K562 (cell line): ENCODE measurements around the gene PON3. TPM values are rescaled to one million over a fixed set of nuclear protein-coding genes. Genes with fewer than 3 reads are reported as not detected.

ENCODE experiments used
- CBFA2T3 ChIP-seq: fragments of 450-650 bp; IDR thresholded peaks from 2 replicates; pipeline ENCODE4 v1.6.1; 2017
- CREB3L1 ChIP-seq: fragments of 450-650 bp; IDR thresholded peaks from 2 replicates; pipeline ENCODE4 v1.6.1; 2014; ENCODE audit warnings: low read depth, mild to moderate bottlenecking, moderate library complexity, borderline replicate concordance
- HDAC2 ChIP-seq: fragments of 450-650 bp; IDR thresholded peaks from 2 replicates; pipeline ENCODE4 v1.6.1; 2016; ENCODE audit warnings: mild to moderate bottlenecking
- KDM4B ChIP-seq, 2 experiments: fragments of 450-650 bp in 1 of 2; sonication (generic) in 1 of 2; IDR thresholded peaks; 2 replicates each; pipeline ENCODE4 v1.6.1; 2016 to 2017; ENCODE audit warnings: borderline replicate concordance in 2 of 2, antibody characterized with exemption in 1 of 2, low read depth in 1 of 2, mild to moderate bottlenecking in 1 of 2
- MAFK ChIP-seq: IDR thresholded peaks from 2 replicates; pipeline ENCODE4 v1.6.1; 2011; ENCODE audit warnings: low read length, improper control_type of control experiment
- MAZ ChIP-seq, 2 experiments: fragments of 450-650 bp in 1 of 2; sonication (generic) in 1 of 2; formaldehyde crosslinking; IDR thresholded peaks in 1 of 2; conservative IDR thresholded peaks in 1 of 2; 2 replicates each; pipeline versions ENCODE4 v1.4.0 to v1.5.0; 2020; ENCODE audit warnings: mild to moderate bottlenecking in 1 of 2, missing genetic modification reagents in 1 of 2
- PCBP1 ChIP-seq: fragments of 200-400 bp; formaldehyde crosslinking; IDR thresholded peaks from 2 replicates; pipeline ENCODE4 v1.6.1; 2018; ENCODE audit warnings: mild to moderate bottlenecking, low read depth, low read length; ENCODE audit not compliant: poor library complexity, severe bottlenecking
- PHTF2 ChIP-seq: fragments of 250-450 bp; sonication (Bioruptor Pico); IDR thresholded peaks from 2 replicates; pipeline ENCODE4 v1.5.0; 2021; ENCODE audit warnings: mild to moderate bottlenecking
- POLR2AphosphoS5 ChIP-seq: IDR thresholded peaks from 2 replicates; pipeline ENCODE4 v1.6.1; 2011; ENCODE audit warnings: mild to moderate bottlenecking, low read depth, low read length, moderate library complexity; ENCODE audit not compliant: control insufficient read depth, insufficient read depth
- PRDM10 ChIP-seq: fragments of 450-650 bp; IDR thresholded peaks from 2 replicates; pipeline ENCODE4 v1.6.1; 2018; ENCODE audit not compliant: partially characterized antibody
- RBFOX2 ChIP-seq: fragments of 200-400 bp; formaldehyde crosslinking; IDR thresholded peaks from 2 replicates; pipeline ENCODE4 v1.6.1; 2017; ENCODE audit warnings: low read depth, mild to moderate bottlenecking, low read length, moderate library complexity
- TGIF2 ChIP-seq: sonication (generic); formaldehyde crosslinking; IDR thresholded peaks from 2 replicates; pipeline ENCODE4 v1.8.1; 2022; ENCODE audit warnings: mild to moderate bottlenecking, missing genetic modification reagents, moderate library complexity
- TSHZ1 ChIP-seq: fragments of 250-450 bp; sonication (Bioruptor Pico); IDR thresholded peaks from 2 replicates; pipeline ENCODE4 v1.4.0; 2020; ENCODE audit warnings: mild to moderate bottlenecking, moderate library complexity
- ZFP30 ChIP-seq: fragments of 250-450 bp; sonication (Bioruptor Pico); IDR thresholded peaks from 2 replicates; pipeline ENCODE4 v1.8.0; 2022; ENCODE audit warnings: moderate library complexity, mild to moderate bottlenecking, inconsistent platforms, borderline replicate concordance
- ZNF165 ChIP-seq: fragments of 250-450 bp; sonication (Bioruptor Pico); IDR thresholded peaks from 2 replicates; pipeline ENCODE4 v1.4.0; 2020; ENCODE audit warnings: borderline replicate concordance
- ZNF184 ChIP-seq: sonication (generic); formaldehyde crosslinking; IDR thresholded peaks from 2 replicates; pipeline ENCODE4 v1.5.0; 2020; ENCODE audit warnings: missing genetic modification reagents
- polyA plus RNA-seq, 8 experiments: library from polyadenylated mRNA; depleted of rRNA in 4 of 8; stranded (reverse) in 5 of 8; unstranded in 3 of 8; fragments of >200 nt; fragmentation: Nextera tagmentation in 2 of 8; fragmentation: Illumina TruSeq in 1 of 8; extraction: Ambion mirVana in 2 of 8; extraction: Trizol in 1 of 8; gene quantifications; 2 replicates each; pipeline versions ENCODE4 v1.2.1 to v1.2.3, GENCODE V29; 2011 to 2014; ENCODE audit warnings: inconsistent platforms in 1 of 8, missing spikeins in 1 of 8
- total RNA-seq, 7 experiments: library from RNA; depleted of rRNA in 6 of 7; stranded (reverse); fragments of >200 nt in 6 of 7; fragmentation: Illumina TruSeq in 2 of 7; extraction: Trizol in 2 of 7; gene quantifications; 2 replicates each; pipeline versions ENCODE4 v1.2.1 to v1.2.3, GENCODE V29; 2011 to 2021; ENCODE audit warnings: low replicate concordance in 1 of 7

The PON3 gene
- total and polyA plus RNA-seq, 9 of the 15 experiments (the other 6 are each of a cell fraction or from before 2014, with no cell fraction given), result 0.15 to 0.38 (median 0.18) TPM; not detected in 6

- TF ChIP-seq PCBP1, result peak; percentile 87
- TF ChIP-seq MAFK, result no peak
- no peak for TF ChIP-seq ZFP30 (CRISPR knock-in tag)
- TF ChIP-seq CREB3L1, result no peak
- 0 out of 4 replicates have a peak, but pooled peaks of 1 of the 2 experiments have one; percentile 64 for TF ChIP-seq KDM4B (IDR thresholded peaks at IDR 0.05; ENCODE audit: borderline replicate concordance in 2 of 2, low read depth in 1 of 2)
- TF ChIP-seq CBFA2T3, result 0 out of 2 replicates have a peak, but pooled peaks have one; percentile 7
- TF ChIP-seq ZNF165, result no peak
- TF ChIP-seq ZNF184 (CRISPR knock-in tag), result no peak
- TF ChIP-seq TGIF2, result no peak
- no peak for TF ChIP-seq HDAC2
- peak; percentile 98 for TF ChIP-seq RBFOX2
- TF ChIP-seq PRDM10, result peak; percentile 98
- TF ChIP-seq POLR2AphosphoS5, result peak; percentile 52; the same call in 1 of the 2 replicates
- no peak for TF ChIP-seq TSHZ1 (CRISPR knock-in tag)
- no peak for TF ChIP-seq PHTF2 (CRISPR knock-in tag)
- TF ChIP-seq MAZ (CRISPR knock-in tag; conservative IDR thresholded peaks at IDR 0.05 in 1 of 2, IDR thresholded peaks at IDR 0.05 in 1 of 2), result peak; percentile 81 to 88
Measured at GRCh38 chr7:95434557-95435421, 38.6 kb upstream of the PON3 start, which contains the start of gene PON2 (continued).
